ENCODE data around the gene PLPPR5. TPM values are rescaled to one million over a fixed set of nuclear protein-coding genes. Genes with fewer than 3 reads are reported as not detected.

Gene PLPPR5
- total and polyA plus RNA-seq, 10 donors, result not detected

- TF ChIP-seq POLR2AphosphoS5 (IDR thresholded peaks at IDR 0.05) (no peak), POLR2A (IDR thresholded peaks at IDR 0.05) (no peak), CTCF (IDR thresholded peaks at IDR 0.05 in 8 of 11, conservative IDR thresholded peaks at IDR 0.05 in 3 of 11) (no peak)
- Histone ChIP-seq H3K4me1 (no peaks in the 10 kb centered on the region), H3K36me3 (no peaks in the 10 kb centered on the region)
Observed at GRCh38 chr1:98940722-98941079, 64.0 kb downstream of the PLPPR5 start.

GRCh38 chr1:98940069-98940721 is 64.5 kb downstream of the PLPPR5 start:
- no peaks in the 10 kb centered on the region for H3K9me3 ChIP-seq
- no peak for TF ChIP-seq POLR2A (IDR thresholded peaks at IDR 0.05)
- no peak for TF ChIP-seq CTCF (IDR thresholded peaks at IDR 0.05 in 8 of 11, conservative IDR thresholded peaks at IDR 0.05 in 3 of 11)
- no peak for TF ChIP-seq POLR2AphosphoS5 (IDR thresholded peaks at IDR 0.05)
- no peaks in the 10 kb centered on the region for H3K36me3 ChIP-seq
- no peak for DNase-seq
- H3K27me3 ChIP-seq (replicated peaks in 1 of 7), result no peaks in the 10 kb centered on the region
- H3K27ac ChIP-seq, result no peak overlapping the region
- intact Hi-C loops (cut with DNase I; ENCODE audit: low total_unique reads), result no loop called here
- H3K4me3 ChIP-seq, result no peak overlapping the region
- no peaks in the 10 kb centered on the region for H3K4me1 ChIP-seq
- WGBS, 5 donors, result 83 to 94% (median 89%) methylated on average over 4 of the region's 4 CpGs

More at GRCh38 chr1:98940722-98941079, 64.0 kb downstream of the PLPPR5 start:
- Histone ChIP-seq H3K27me3 (replicated peaks in 1 of 7) (no peaks in the 10 kb centered on the region), H3K4me3 (no peak overlapping the region), H3K27ac (no peak overlapping the region), H3K9me3 (no peaks in the 10 kb centered on the region)
- WGBS, 5 donors, result 68 to 84% (median 72%) methylated on average over 4 of the region's 4 CpGs
- DNase-seq, result no peak
- intact Hi-C loops (cut with DNase I; ENCODE audit: low total_unique reads), result no loop called here

- WGBS, 5 donors, result 70 to 90% (median 84%) methylated on average over 5 of the region's 5 CpGs
- Histone ChIP-seq H3K4me3 (no peak overlapping the region), H3K27ac (no peak overlapping the region), H3K27me3 (replicated peaks in 1 of 7) (no peaks in the 10 kb centered on the region), H3K36me3 (no peaks in the 10 kb centered on the region), H3K4me1 (no peaks in the 10 kb centered on the region), H3K9me3 (no peaks in the 10 kb centered on the region)
- TF ChIP-seq POLR2A (IDR thresholded peaks at IDR 0.05), result no peak
- TF ChIP-seq POLR2AphosphoS5 (IDR thresholded peaks at IDR 0.05), result no peak
- intact Hi-C loops (cut with DNase I; ENCODE audit: low total_unique reads), result no loop called here
- no peak for DNase-seq
Observed at GRCh38 chr1:98939471-98939870, 65.2 kb downstream of the PLPPR5 start.

GRCh38 chr1:98937347-98937746 is 67.3 kb downstream of the PLPPR5 start:
- no peak overlapping the region for H3K27ac ChIP-seq
- H3K4me1 ChIP-seq, result no peaks in the 10 kb centered on the region
- no peaks in the 10 kb centered on the region for H3K27me3 ChIP-seq (replicated peaks in 1 of 7)
- TF ChIP-seq POLR2A (IDR thresholded peaks at IDR 0.05) (no peak), CTCF (IDR thresholded peaks at IDR 0.05 in 8 of 11, conservative IDR thresholded peaks at IDR 0.05 in 3 of 11) (no peak), POLR2AphosphoS5 (IDR thresholded peaks at IDR 0.05) (no peak)
- intact Hi-C loops (cut with DNase I; ENCODE audit: low total_unique reads), result no loop called here
- no peak overlapping the region for H3K4me3 ChIP-seq
- H3K9me3 ChIP-seq, result no peaks in the 10 kb centered on the region
- DNase-seq, result no peak
- H3K36me3 ChIP-seq, result no peaks in the 10 kb centered on the region

- Histone ChIP-seq H3K4me1 (no peaks in the 10 kb centered on the region), H3K4me3 (no peak overlapping the region), H3K9me3 (no peaks in the 10 kb centered on the region), H3K36me3 (no peaks in the 10 kb centered on the region), H3K27ac (no peak overlapping the region), H3K27me3 (replicated peaks in 1 of 7) (no peaks in the 10 kb centered on the region)
- 83 to 87% (median 85%) methylated on average over 5 of the region's 5 CpGs for WGBS, 5 donors
- TF ChIP-seq POLR2A (IDR thresholded peaks at IDR 0.05) (no peak), CTCF (IDR thresholded peaks at IDR 0.05 in 8 of 11, conservative IDR thresholded peaks at IDR 0.05 in 3 of 11) (no peak), POLR2AphosphoS5 (IDR thresholded peaks at IDR 0.05) (no peak)
- DNase-seq, result no peak
- intact Hi-C loops (cut with DNase I; ENCODE audit: low total_unique reads), result no loop called here
Observed at GRCh38 chr1:98932184-98932583, 72.5 kb downstream of the PLPPR5 start.
